HG02610 (cell line): ENCODE measurements around the gene ARHGDIG.

ENCODE experiments used
- ATAC-seq: cut with Tn5 transposase; IDR thresholded peaks from one replicate; pipeline ENCODE4 v1.9.1; 2021; ENCODE audit warnings: mild to moderate bottlenecking, moderate library complexity; ENCODE audit not compliant: unreplicated experiment

The ARHGDIG gene

DNA sequence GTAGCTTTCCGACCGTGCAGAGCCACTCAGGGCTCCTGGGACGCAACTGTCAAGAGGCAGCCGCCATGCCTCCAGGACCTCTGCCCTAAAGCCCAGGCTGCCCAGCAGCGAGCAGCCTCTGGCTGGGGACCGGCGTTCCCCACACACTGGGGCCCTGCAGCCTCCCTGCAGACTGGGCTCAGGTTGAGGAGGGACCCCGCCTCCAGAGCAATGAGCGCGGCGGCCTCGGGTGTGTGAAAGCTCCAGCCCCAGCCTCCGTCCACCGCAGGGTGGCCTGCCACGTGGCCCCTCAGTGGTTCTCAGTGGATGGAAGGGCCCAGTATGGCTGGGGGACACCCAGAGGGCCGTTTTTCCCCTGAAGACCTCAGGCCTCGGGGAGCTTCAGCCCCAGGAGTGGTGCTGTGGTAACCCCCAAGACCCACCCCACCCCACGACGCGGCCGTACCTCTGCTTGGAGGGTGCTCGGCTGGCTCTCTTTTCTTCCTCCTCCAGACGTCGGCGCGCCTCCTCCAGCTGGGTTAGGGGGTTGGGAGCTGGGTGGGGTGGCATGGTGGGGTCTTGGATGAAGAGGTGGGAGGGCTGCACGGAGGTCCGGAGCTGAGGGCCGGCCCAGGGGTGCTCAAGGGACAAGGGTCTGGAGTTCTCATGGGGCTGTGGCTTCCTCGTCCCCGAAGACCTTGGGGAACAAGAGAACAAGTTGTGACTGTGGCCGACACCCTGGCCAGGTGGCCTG, 12.8 kb downstream of the ARHGDIG start:
- ATAC-seq = no peak

DNA sequence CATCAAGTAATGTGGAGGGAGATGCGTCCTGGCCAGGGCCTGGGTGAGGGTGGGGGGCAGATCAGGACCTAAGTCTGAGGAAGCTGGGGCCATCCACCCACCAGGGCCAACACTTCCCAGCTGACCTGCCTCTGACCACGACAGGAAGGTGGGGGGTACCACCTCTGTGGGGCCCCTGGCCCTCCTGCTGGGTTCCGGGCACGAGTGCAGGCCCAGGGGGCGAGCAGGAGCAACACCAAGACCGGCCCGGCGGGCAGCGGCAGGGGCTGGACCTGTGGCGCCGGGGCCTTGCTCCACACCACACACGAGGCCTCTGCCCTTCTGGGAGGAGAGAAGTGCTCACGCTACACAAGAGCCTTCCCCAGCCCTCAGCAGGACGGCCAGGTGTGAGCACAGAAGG, 15.9 kb downstream of the ARHGDIG start:
- ATAC-seq = no peak

DNA sequence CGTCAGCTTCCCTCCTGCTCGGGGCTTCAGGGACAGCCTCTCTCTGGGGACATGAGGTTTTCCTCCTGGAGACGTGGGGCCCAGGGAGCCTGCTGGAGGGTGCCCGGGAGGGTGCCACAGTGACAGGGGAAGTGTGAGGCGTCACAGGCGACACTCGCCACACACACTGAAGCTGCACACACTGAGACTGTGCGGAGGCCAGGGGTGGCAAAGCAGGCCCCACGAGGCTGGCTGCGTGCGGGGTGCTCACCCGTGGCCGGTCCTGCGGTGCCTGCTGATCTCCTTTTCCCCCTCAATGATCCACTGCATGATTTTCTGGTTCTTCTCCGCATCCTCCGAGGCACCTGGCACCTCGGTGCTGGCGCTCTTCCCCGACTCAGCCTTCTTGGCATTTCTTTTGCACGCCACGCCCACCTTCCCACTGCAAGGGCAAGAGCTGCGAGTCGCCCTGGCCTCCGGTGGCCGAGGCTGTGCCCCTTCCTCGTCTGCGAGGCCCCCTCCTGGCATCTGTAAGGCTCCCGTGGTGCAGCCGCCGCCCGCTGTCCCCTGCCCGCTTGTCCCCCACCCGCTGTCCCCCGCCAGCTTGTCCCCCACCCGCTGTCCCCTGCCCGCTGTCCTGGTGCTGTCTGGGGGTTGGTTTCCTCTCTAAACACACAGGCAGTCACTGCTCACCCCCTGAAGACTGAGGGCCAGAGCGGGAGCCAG, 16.6 kb downstream of the ARHGDIG start:
- ATAC-seq = no peak

DNA sequence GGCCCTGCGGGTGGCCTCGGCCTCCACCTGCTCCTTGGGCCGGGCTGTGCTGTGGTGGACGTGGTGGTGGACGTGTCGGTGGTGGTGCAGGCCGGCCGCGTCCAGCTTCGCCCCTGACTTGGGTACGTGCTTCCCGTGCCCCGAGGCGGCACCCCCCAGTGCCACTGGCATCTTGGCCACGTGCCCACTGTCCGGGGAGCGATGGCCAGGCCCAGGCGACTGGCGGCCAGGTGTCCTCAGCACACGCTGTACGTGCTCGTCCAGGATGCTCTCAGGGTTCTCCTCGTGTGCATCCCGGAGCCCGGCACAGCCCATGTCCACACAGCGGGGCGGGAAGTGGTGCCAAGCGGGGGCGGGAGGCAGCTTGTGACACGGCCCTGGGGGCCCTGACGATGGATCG, 17.4 kb downstream of the ARHGDIG start:
- ATAC-seq = no peak

DNA sequence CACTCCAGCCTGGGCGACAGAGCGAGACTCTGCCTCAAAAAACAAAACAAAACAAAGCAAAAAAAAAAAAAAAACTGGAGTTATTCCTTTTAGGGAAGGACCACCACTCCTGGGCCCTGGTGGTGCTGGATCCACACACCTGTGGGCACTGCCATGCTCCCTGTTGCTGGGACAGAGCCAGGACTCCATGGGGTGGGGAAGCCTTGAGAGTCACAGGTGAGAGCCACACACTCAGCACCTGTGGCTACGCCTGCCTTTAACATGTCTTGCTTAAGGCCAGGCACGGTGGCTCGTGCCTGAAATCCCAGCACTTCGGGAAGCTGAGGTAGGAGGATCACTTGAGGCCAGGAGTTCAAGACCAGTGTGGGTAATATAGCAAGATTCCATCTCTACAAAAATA, 20.8 kb downstream of the ARHGDIG start:
- no peak for ATAC-seq

DNA sequence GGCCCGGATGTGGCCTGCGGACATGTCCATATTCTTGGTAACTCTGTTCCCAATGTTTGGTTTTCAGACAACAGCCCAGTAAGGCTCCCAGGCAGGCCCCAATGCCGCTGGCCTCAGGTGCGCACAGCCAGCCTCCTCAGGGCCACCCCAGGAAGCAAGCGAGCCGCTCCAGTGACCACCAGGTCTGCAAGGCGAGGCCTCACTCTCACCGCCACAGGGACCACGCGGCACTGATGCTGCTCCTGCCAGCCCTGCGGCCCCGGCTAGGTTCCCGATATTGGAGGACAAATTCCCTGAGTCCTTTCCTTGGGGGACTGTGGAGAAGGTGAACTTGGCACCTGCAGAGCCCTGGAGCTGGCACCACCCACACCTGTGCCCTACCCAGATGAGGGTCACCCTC, 21.6 kb downstream of the ARHGDIG start:
- no peak for ATAC-seq

DNA sequence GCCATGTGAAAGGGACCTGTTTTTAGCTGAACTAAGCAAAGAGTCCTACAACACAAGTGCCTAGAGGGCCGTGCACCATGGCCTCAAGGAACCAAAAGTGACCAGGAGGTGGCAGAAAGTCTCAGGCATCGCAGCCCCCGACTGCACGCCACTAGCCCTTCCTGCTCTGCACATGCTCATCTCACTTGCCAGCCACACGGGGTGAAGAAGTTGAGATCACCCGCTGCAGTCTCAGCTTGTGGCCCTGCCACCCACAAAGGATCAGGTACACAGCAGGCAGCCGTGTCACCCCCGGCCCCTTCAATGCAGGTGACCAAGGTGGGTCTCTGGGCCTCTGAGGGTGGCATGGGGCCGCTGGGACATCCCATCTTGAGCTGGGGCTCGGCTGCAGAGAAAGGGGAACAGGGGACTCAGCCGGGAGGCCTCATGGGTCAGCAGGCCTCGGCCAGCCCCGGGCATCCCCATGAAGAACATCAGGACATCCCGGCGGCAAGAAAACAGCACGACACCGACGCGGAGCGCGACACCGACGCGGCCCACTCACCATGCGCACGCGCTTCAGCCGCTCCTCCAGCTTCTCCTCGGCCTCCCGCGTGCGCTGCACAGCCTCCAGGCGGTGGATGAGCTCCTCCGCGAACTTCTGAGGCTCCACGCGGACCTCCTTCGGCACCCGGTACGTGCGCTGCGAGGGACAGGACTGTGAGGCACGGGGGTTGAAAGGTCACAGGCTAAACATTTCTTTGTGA, 23.5 kb downstream of the ARHGDIG start:
- no peak for ATAC-seq

DNA sequence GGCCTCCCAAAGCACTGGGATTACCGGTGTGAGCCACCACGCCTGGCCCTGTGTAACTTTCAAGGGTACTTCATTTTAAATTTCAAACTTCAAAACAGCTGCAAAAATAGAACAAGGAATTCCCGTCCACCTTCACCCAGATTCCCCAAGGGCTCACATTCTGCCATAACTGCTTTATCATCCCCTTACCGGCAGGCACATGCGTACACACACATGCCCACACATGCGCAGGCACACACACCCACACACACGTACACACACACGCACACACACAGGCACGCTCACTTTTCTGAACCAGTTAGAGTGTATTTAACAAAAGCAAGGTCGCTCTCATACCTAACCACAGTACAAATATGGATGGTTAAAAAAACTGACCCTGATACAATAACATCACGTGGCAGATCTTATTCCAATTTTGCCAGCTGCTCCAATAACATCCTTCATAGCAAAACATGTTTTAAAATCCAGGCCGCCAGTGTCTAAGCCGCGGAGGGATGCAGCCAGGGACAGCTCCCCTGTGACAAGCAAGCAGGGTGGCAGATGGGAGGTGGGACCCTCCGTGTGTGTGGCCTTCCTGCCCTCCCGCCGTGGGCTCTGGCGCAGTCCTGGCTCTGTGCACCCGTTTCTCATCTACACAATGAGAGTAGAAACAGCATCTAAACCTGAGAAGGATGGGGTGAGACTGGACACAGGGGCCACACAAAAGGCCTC, 25.7 kb downstream of the ARHGDIG start:
- no peak for ATAC-seq

DNA sequence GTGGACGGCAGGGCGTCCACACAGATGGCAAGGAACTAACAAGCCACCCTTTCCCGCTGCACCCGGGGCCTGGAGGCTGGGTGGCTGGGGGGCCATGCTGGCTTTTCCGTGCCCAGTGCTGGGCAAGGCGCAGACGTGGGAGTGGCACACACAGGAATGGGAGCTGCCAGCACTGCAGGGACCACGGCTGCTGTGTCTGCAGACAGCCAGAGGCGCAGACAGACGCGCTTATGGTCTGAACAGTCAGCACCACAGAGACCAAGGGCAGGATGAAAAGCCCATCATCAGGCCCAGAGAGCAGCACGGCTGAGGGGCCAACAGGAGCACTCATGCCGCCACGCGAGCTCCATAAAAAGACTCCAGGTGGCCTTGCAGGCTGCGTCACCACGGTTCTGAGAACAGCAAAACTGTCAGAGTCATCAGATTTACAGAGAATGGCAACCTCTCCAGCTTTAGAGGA, 26.6 kb downstream of the ARHGDIG start:
- no peak for ATAC-seq

DNA sequence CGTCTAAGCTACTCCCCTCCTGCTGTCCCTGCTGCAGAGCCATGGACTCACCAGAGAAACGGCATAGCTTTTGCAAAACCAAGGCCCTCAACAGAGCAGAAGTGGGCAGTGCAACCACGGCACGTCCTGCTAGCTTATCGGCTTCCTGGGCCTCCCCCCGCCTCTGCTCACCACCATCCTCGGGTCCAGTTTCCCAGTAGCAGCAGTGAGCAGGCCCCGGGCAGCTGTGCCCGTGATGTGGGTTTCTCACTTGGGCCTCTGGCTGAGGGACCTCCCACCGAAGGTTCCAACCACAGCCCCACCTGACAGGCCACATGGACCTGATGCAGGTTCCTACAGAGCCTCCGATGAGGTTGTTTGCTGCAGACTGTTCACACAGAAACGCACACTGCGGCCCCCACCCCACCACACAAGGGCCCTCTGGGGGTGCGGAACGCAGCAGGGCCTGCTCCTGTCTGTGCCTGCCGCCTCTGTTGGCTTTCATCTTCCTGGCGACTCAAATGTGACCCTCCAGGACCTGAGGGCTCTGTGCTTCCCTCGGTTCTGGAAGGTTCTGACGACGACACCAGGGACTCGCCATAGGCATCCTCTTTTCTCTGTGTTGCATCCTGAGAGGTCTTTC, 27.4 kb downstream of the ARHGDIG start:
- no peak for ATAC-seq

DNA sequence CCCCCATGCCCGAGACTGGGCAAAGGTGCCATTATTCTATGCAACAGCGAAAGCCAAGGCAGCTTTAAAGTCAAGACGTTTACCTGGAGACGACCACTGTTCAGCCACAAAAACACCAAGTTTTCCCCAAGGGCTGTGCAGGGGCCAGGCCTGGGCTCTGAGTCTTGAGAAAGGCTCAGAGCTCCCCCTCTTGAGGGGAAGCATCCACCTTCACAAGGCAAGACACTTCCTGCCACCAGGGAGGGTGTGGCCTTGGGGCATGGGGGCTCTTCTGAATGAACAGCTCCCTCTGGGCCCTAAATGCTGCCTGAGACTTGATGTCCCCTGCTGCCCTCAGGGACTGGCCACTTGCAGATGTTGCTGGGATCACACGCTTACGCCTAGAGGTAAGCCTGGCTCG, 29.1 kb downstream of the ARHGDIG start:
- no peak for ATAC-seq

DNA sequence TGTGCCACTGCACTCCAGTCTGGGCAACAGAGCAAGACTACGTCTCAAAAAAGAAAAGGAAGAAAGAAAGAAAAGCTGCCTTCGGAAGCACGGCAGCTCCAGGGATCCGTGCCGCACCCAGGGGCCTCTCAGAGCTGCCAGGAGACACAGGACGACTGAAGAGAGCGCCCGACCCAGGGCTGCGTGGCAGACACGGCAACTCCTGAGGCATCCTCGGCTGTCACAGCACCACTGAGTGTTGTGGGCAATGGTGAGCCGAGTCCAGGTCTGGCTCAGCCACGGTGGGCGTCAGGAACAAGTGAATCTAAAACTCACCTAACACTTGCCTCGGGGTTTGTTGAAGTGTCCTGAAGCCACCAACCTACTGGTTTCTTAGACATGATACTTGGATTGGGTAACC, 31.3 kb downstream of the ARHGDIG start:
- ATAC-seq = no peak

DNA sequence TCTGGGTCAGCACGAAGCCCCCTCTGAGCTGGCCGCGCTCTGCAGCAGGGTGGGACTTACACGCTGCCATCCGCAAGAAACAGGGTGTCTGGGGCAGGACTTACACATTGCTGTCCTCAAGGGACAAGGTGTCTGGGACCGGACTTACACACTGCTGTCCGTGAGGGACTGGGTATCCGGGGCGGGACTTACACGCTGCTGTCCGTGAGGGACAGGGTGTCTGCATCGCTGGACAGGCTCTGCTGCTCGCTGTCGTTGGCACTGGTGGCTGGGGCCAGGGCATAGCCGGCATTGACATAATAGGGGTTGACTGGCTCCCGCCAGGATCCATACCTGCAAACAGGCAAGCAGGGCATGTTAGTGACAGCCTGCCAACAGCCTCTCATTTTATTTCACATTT, 34.0 kb downstream of the ARHGDIG start:
- ATAC-seq = no peak

DNA sequence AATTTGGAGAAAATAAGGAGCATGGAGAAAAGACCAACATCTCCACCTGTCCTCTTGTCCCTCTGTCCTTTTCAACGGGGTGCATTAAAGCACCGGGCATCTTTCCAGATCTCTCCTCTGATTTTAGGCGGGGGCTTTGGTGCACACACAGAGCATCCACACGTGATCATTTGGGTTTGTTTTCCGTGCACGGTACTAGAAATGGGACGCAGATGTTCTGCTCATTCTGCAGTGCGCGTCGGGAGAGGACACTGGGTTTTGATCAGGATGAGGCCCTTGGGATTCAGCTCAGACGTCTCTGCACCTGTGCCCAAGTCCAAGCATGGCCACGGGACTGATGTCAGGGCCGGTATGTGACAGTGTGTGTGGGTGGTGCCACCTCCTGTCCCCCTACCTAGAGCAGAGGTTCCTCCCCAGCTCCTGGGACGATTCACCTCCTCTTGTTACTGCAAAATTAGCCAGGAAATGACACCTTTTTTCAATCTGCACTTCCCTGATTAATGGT, 34.5 kb downstream of the ARHGDIG start:
- no peak for ATAC-seq

DNA sequence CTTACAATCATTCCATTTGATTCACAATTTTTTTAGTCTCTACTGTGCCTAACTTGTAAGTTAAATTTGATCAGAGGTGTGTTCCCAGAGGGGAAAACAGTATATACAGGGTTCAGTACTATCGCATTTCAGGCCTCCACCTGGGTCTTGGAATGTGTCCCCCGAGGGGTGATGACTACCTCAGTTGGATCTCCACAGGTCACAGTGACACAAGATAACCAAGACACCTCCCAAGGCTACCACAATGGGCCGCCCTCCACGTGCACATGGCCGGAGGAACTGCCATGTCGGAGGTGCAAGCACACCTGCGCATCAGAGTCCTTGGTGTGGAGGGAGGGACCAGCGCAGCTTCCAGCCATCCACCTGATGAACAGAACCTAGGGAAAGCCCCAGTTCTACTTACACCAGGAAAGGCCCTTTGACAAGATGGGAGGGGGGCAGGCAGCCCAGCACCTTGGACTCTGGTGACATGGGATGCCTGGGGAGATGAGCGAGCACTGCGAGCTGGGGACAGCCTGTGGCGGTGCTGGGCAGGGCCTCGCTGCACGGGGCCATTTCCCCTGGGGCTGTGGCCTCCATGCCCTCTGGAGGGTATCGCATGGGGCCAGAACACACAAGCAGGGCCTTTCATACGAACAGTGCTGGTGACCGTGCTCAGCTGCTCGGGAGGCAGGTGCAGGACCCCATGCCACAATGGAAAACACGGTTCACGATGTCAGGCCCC, 36.5 kb downstream of the ARHGDIG start:
- no peak for ATAC-seq

DNA sequence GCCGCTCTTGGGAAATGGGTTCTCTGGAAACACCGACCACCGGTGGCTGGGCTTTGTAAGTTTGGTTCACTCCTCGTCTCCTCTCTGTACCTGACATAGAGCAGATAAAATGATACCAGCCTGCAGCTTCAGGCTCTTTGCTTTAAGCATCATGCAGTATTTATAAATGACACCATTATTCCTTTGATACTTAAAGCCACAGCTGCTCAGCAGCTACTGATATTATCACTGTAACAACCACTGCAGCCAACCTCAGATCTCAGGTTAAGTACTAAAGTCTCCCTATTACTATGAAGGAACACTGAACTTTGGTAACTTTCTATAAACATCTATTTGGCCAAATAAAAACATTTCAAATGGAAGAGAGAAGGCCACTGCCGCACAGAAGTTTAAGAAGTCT, 37.2 kb downstream of the ARHGDIG start:
- ATAC-seq = no peak

DNA sequence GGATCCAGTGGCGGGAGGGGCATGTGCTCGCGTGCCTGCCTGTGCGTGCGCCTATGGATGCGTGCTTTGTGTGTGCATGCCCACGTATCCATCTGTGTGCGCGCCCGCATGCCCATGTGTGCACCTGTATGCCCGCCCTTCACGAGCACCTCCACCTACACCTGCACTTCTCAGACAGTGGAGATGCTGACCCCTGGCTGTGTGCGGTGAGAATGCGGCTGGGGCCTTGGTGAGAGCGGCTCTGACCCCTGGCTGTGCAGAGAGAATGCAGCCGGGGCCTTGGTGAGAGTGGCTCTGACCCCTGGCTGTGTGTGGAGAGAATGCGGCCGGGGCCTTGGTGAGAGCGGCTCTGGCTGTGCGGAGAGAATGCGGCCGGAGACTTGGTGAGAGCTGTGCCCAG, 38.2 kb downstream of the ARHGDIG start:
- ATAC-seq = no peak

DNA sequence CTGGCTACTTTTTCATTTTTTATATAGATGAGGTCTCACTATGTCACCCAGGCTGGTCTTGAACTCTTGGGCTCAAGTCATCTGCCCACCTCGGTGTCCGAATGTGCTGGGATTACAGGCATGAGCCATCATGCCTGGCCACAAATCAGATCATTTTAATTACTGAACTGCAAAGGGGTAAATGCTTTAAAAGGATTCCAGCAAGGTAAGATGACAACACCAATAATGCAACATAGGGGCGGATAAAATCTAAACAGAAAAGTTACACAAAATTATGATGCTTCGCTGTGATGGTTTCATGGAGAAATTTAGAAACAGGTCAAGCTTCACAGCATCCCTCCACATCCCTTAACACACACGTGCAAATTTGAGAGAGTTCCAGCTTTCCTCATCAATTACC, 39.8 kb downstream of the ARHGDIG start:
- no peak for ATAC-seq

DNA sequence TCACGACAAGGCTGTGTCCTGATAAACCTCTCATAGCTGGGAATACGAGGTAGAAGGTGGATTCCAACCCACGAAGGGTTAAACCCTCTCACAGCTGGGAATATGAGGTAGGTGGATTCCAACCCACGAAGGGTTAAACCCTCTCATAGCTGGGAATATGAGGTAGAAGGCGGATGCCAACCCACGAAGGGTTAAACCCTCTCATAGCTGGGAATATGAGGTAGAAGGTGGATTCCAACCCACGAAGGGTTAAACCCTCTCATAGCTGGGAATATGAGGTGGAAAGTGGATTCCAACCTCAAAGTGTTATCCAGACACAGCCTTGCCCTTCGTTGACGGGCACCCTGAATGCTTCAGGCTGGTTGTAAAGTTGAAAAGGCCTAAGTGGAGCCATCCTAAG, 41.1 kb downstream of the ARHGDIG start:
- ATAC-seq = no peak
